Caco-2 (cell line): ENCODE measurements around the gene TELO2. TPM values are rescaled to one million over a fixed set of nuclear protein-coding genes. Genes with fewer than 3 reads are reported as not detected.

ENCODE experiments used
- BruUV-seq: library from RNA; stranded (reverse); fragments of 400-500 nt; replicated peaks from 2 replicates; lab custom pipeline; 2021; lab: Mats Ljungman, UMichigan
- CTCF ChIA-PET: fragments of 300-600 bp; sonication (Branson Sonifier 250); formaldehyde crosslinking; loops from one replicate; lab custom pipeline; 2022; ENCODE audit warnings: antibody characterized with exemption; lab: Charles Lee
- POLR2A ChIA-PET: fragments of 300-600 bp; sonication (Branson Sonifier 250); formaldehyde crosslinking; loops from one replicate; lab custom pipeline; 2022; ENCODE audit warnings: antibody characterized with exemption; lab: Charles Lee
- DNase-seq, 2 experiments: peaks; one replicate each; pipeline versions ENCODE4 v3.0.0 to v3.0.0-alpha.2; 2020 to 2022
- H3K27me3 ChIP-seq: replicated peaks from 2 replicates; pipeline ENCODE4 v1.6.0; 2011; ENCODE audit warnings: low read length; ENCODE audit not compliant: control insufficient read depth, insufficient read depth
- H3K36me3 ChIP-seq: 2 replicates; pipeline ENCODE4 v1.5.1; 2011; ENCODE audit warnings: low read length; ENCODE audit not compliant: control insufficient read depth, insufficient read depth
- H3K4me1 ChIP-seq: fragments of 250-450 bp; sonication (Bioruptor Pico); 2 replicates; pipeline ENCODE4 v1.5.1; 2020; ENCODE audit warnings: mild to moderate bottlenecking
- H3K4me3 ChIP-seq: 2 replicates; pipeline ENCODE4 v1.5.1; 2011; ENCODE audit warnings: low read depth, mild to moderate bottlenecking, control low read depth, low read length
- H3K9me3 ChIP-seq: fragments of 250-450 bp; sonication (Bioruptor Pico); 2 replicates; pipeline ENCODE4 v1.5.1; 2020; ENCODE audit warnings: mild to moderate bottlenecking, moderate library complexity
- H3K27ac Mint-ChIP-seq: one replicate; pipeline ENCODE4 v1.8.0; 2022; ENCODE audit warnings: mixed read lengths; ENCODE audit not compliant: unreplicated experiment
- H3K27me3 Mint-ChIP-seq: one replicate; pipeline ENCODE4 v1.8.0; 2022; ENCODE audit warnings: mixed read lengths; ENCODE audit not compliant: insufficient read depth, unreplicated experiment
- H3K36me3 Mint-ChIP-seq: one replicate; pipeline ENCODE4 v1.8.0; 2022; ENCODE audit warnings: mild to moderate bottlenecking, mixed read lengths; ENCODE audit not compliant: insufficient read depth, unreplicated experiment
- H3K4me1 Mint-ChIP-seq: one replicate; pipeline ENCODE4 v1.8.0; 2022; ENCODE audit warnings: low read depth, mixed read lengths; ENCODE audit not compliant: unreplicated experiment
- H3K4me3 Mint-ChIP-seq: one replicate; pipeline ENCODE4 v1.8.0; 2022; ENCODE audit warnings: mild to moderate bottlenecking, moderate library complexity, mixed read lengths; ENCODE audit not compliant: unreplicated experiment
- H3K9me3 Mint-ChIP-seq: one replicate; pipeline ENCODE4 v1.8.0; 2022; ENCODE audit warnings: mixed read lengths; ENCODE audit not compliant: unreplicated experiment
- intact Hi-C: fragments of 100-400 bp; cut with micrococcal nuclease; formaldehyde crosslinking; loops from one replicate; pipeline ENCODE4 v1.10.0; 2022; ENCODE audit not compliant: unreplicated experiment
- total RNA-seq: library from RNA; stranded (reverse); gene quantifications from 2 replicates; pipeline ENCODE4 v1.2.3, GENCODE V29; 2022
- TF ChIP-seq, protein P1 (sequence below), 2 experiments: fragments of 200-600 bp in 1 of 2; IDR thresholded peaks; 1 replicate in 1 of 2; 2 replicates in 1 of 2; pipeline versions ENCODE4 v1.5.1 to v1.8.0; 2011 to 2022; ENCODE audit warnings: antibody characterized with exemption in 1 of 2, control low read depth in 1 of 2, inconsistent platforms in 1 of 2, low read depth in 1 of 2, low read length in 1 of 2, mild to moderate bottlenecking in 1 of 2, moderate library complexity in 1 of 2; ENCODE audit not compliant: insufficient read depth in 1 of 2, severe bottlenecking in 1 of 2, unreplicated experiment in 1 of 2

Gene TELO2
- total RNA-seq, 1 experiment from 2014 or later = 55.7 TPM

DNA sequence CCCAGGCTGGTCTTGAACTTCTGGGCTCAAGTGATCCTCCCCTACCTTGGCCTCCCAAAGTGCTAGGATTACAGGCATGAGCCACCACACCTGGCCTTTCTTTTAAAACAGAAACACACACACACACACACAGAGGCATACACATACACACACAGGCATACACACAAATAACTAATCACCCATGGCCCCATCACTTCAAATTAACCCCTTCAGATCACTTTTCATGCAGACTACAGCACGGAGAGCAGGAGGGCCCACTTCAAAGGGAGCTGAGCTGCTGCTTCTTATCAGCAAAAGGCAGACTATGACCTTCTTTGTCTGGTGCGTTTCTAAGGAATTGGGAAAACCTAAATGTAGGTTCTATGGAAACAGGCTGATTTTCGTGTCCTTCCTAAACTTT is 20.2 kb upstream of the TELO2 start:
- H3K4me1 ChIP-seq = peaks cover 4% of the 10 kb centered on the region; the same call in 1 of the 2 replicates

DNA sequence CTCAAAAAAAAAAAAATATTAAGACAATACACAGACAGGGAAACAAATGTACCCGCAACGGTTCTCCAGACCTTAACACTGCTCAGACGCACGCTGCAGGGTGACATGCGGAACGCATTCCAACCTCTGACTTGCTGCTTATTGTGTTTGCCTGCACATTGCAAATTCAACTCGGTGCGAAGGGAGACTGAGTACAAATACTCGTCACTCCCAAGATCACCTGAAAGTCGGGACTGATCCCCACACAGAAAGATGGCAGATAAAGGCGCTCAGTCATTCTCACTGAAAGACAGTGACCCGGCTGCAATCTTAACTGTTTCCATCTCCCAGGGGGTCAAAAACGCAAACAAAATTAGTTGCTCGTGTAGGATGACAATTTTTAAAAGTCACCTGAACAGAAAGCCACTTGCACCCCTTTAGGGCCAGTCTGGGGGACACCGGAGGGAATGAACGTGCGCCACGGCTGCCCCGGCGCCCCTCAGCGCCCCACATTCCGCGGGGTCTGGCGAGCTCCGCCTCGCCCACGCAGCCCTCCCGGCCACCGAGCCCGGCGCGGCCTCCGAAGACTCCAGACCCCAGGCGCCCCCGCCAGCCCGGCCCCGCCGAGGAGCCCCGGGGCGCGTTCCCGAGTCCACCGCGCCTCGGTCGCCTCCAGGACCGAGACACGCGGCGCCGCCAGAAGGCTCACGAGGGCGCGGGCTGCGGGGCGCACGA is 18.9 kb upstream of the TELO2 start:
- H3K36me3 ChIP-seq = no peaks in the 10 kb centered on the region; the same call in 1 of the 2 replicates
- no peaks in the 10 kb centered on the region for H3K9me3 ChIP-seq
- intact Hi-C loops = loop anchor here (10.0 kb wide), 1 partner anchor 49 kb away; the partner anchor contains the start of gene UQCC4
- no peaks in the 10 kb centered on the region for H3K9me3 Mint-ChIP-seq
- H3K27ac Mint-ChIP-seq = no peak overlapping the region
- H3K4me3 ChIP-seq = peak overlapping the region; percentile 85
- CTCF ChIA-PET = no interaction called here
- peaks cover 12% of the 10 kb centered on the region for H3K36me3 Mint-ChIP-seq
- no peak for DNase-seq
- POLR2A ChIA-PET = no interaction called here
- TF ChIP-seq, protein P1, sequence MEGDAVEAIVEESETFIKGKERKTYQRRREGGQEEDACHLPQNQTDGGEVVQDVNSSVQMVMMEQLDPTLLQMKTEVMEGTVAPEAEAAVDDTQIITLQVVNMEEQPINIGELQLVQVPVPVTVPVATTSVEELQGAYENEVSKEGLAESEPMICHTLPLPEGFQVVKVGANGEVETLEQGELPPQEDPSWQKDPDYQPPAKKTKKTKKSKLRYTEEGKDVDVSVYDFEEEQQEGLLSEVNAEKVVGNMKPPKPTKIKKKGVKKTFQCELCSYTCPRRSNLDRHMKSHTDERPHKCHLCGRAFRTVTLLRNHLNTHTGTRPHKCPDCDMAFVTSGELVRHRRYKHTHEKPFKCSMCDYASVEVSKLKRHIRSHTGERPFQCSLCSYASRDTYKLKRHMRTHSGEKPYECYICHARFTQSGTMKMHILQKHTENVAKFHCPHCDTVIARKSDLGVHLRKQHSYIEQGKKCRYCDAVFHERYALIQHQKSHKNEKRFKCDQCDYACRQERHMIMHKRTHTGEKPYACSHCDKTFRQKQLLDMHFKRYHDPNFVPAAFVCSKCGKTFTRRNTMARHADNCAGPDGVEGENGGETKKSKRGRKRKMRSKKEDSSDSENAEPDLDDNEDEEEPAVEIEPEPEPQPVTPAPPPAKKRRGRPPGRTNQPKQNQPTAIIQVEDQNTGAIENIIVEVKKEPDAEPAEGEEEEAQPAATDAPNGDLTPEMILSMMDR (IDR thresholded peaks at IDR 0.05; ENCODE audit: insufficient read depth in 1 of 2, low read depth in 1 of 2, low read length in 1 of 2, severe bottlenecking in 1 of 2, unreplicated experiment in 1 of 2) = no peak
- no peaks in the 10 kb centered on the region for H3K27me3 ChIP-seq
- BruUV-seq = TSS peak; percentile 46
- H3K4me1 Mint-ChIP-seq = no peaks in the 10 kb centered on the region
- H3K27me3 Mint-ChIP-seq = no peaks in the 10 kb centered on the region
- peak overlapping the region; percentile 73 for H3K4me3 Mint-ChIP-seq
- H3K4me1 ChIP-seq = peaks cover 4% of the 10 kb centered on the region; the same call in 1 of the 2 replicates

More for the DNA sequence above, 20.2 kb upstream of the TELO2 start:
- Mint-ChIP-seq H3K36me3 (peaks cover 6% of the 10 kb centered on the region), H3K4me3 (peak overlapping the region; percentile 59), H3K9me3 (no peaks in the 10 kb centered on the region), H3K27ac (no peak overlapping the region), H3K27me3 (no peaks in the 10 kb centered on the region), H3K4me1 (no peaks in the 10 kb centered on the region)
- ChIA-PET CTCF (interaction anchor here (0.6 kb wide), 1 partner anchor 12 kb away, joined by 3 read pairs; no protein-coding TSS in a partner anchor), POLR2A (no interaction called here)
- TSS peak; percentile 20 for BruUV-seq
- no peaks in the 10 kb centered on the region for H3K27me3 ChIP-seq
- no peaks in the 10 kb centered on the region; the same call in 1 of the 2 replicates for H3K36me3 ChIP-seq
- TF ChIP-seq, protein P1 (IDR thresholded peaks at IDR 0.05; ENCODE audit: insufficient read depth in 1 of 2, low read depth in 1 of 2, low read length in 1 of 2, severe bottlenecking in 1 of 2, unreplicated experiment in 1 of 2) = no peak
- intact Hi-C loops = loop anchor here (10.0 kb wide), 1 partner anchor 48 kb away; the partner anchor contains the start of gene UQCC4
- DNase-seq = no peak
- no peaks in the 10 kb centered on the region for H3K9me3 ChIP-seq
- H3K4me3 ChIP-seq = no peak overlapping the region

DNA sequence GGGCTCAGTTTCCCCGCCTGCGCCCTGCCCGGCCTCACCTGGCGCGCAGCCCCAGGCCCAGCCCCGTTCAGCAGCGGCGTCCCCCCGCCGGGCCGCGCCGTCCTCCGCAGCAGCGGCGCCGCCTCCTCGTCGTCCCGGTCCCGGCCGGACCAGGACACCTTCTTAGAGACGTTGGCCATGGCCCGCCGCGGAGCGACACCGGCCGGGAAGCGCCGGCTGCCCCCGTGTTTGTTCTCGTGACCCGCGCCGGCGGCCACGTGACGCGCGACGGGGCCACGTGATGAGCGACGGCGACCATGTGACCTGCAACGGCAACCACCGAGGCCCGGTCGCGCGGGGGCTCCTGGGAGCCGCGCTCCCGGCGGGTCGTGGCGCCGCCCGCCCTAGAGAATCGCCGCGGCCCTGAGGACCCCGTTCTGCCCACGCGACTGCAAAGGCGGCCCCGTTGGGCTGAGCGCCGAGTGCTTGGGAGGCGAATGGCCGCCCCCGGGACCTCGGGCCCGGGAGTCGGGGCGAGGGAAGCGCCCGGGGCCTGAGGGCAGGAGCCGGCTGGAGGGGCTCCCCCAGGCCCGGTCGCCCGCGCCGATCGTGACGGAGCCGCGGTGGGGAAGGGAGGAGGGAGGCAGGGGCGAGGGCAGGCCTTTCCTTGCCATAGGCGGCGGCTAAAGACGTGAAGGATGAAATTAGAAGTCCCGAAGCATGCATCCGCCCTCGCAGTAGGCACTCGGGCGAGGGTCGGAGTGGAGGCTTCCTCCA is 18.2 kb upstream of the TELO2 start, which contains the start of gene CLCN7:
Gene CLCN7 (minus strand): TSS at position 233 of the 756 bp plus-strand sequence. CDS start 54 bp downstream, at position 179.
- BruUV-seq = no TSS peak
- H3K4me1 ChIP-seq = peaks cover 4% of the 10 kb centered on the region; the same call in 1 of the 2 replicates
- no peaks in the 10 kb centered on the region for H3K9me3 Mint-ChIP-seq

More for the DNA sequence above, 18.2 kb upstream of the TELO2 start, which contains the start of gene CLCN7:
- no peaks in the 10 kb centered on the region for H3K9me3 ChIP-seq
- peak; percentile 85 to 91 for DNase-seq
- H3K27me3 Mint-ChIP-seq = no peaks in the 10 kb centered on the region
- no peaks in the 10 kb centered on the region for H3K4me1 Mint-ChIP-seq
- intact Hi-C loops = loop anchor here (10.0 kb wide), 1 partner anchor 50 kb away; the partner anchor contains the start of gene UQCC4
- no peaks in the 10 kb centered on the region for H3K27me3 ChIP-seq
- TF ChIP-seq, protein P1 (IDR thresholded peaks at IDR 0.05; ENCODE audit: insufficient read depth in 1 of 2, low read depth in 1 of 2, low read length in 1 of 2, severe bottlenecking in 1 of 2, unreplicated experiment in 1 of 2) = no peak
- peaks cover 12% of the 10 kb centered on the region for H3K36me3 Mint-ChIP-seq
- CTCF ChIA-PET = no interaction called here
- peak within 1 kb of the TSS; percentile 72 for H3K27ac Mint-ChIP-seq
- no peaks in the 10 kb centered on the region; the same call in 1 of the 2 replicates for H3K36me3 ChIP-seq
- POLR2A ChIA-PET = no interaction called here
- peak within 1 kb of the TSS; percentile 85 for H3K4me3 ChIP-seq
- H3K4me3 Mint-ChIP-seq = peak within 1 kb of the TSS; percentile 73
